ENCODE results near the gene PIK3R5. TPM values are rescaled to one million over a fixed set of nuclear protein-coding genes. Genes with fewer than 3 reads are reported as not detected.

Gene PIK3R5
- total RNA-seq, 2 donors from 2014 or later = 32.2 to 46.9 TPM

DNA sequence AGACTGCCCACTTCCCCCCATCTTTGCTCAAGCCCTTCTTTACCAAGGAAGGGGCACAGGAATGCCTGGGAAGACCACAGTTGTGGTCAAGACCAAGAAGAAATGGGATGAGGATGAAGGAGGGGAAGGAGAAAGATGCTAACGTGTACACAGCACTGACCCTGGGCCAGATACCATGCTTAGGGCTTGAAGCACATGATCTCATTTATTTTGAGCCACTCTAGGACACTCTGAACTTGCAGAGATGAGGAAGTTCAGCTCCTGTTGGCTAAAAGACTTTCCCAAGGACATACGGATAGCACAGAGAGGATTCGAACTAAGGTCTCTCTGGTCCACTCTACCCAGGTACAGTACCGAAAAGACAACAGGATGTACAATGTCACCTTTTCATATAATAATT, 42.6 kb downstream of the PIK3R5 start:
- peak overlapping the region in 1 of 2 donors; percentile 76 for H3K27ac Mint-ChIP-seq
- H3K9me3 Mint-ChIP-seq = peaks cover 9% of the 10 kb centered on the region in 2 donors
- DNase-seq (ENCODE audit: low spot score in 2 of 2) (no peak), ATAC-seq (no peak)
- peaks cover 16 to 32% of the 10 kb centered on the region in 2 donors for H3K36me3 Mint-ChIP-seq

DNA sequence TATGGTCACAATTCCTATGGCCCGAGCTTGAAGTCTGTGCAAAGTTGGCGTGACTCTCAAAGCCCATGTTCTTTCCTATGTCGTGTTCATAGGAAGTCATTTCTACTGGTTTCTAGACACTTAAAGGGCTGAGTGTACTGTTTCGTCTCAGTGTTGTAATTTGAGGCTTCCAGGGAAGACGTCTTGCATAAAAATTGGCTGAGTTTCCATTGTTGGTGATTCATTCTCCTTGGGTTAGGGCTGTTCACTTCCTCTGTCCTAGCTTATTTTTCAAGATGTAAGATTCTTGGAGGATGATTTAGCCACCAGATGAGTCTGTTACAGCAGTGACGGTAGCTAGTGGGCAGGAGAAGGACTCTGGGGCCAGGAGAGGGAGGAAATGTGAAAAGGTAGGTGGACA, 43.1 kb downstream of the PIK3R5 start:
- Mint-ChIP-seq H3K27ac (peak overlapping the region; percentile 76 to 94), H3K9me3 (peaks cover 5 to 7% of the 10 kb centered on the region in 2 donors), H3K36me3 (peaks cover 11 to 36% of the 10 kb centered on the region in 2 donors)
- no peak for DNase-seq (ENCODE audit: low spot score in 2 of 2)
- ATAC-seq = peak; percentile 57 to 77

GRCh38 chr17:8921147-8921546, 44.4 kb downstream of the PIK3R5 start:
- Mint-ChIP-seq H3K9me3 (peaks cover 5 to 7% of the 10 kb centered on the region in 2 donors), H3K27ac (no peak overlapping the region)
- ATAC-seq = peak; percentile 38 to 41

DNA sequence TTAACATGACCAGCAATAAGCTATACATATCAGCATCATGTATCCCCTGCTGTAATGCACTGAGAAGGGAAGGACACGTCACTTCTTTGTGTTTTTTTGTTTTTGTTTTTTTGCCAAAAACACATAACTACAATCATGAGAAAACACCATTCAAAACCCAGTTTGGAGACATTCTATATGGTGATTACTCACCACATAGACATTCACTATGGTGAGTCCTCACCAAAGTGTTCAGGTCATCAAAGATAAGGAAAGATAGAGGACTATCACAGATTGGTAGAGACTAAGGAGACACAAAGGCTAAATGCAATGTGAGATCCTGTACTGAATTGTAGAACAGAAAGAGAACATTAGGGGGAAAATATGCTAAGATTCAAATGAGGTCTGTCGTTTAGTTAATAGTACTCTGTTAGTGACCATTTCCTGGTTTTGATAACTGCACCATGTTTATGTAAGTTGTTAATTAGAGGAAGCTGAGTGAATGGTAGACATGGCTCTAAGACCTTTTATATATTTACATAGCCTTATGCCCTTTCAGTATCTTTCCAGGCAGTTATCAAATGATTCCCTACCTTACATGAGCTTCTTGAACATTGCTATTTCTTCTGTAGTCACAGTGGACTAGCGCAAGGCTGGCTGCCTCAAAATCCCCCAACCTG, 46.6 kb downstream of the PIK3R5 start:
- no peak for DNase-seq (ENCODE audit: low spot score in 2 of 2)
- ATAC-seq = no peak
- peaks cover 5 to 7% of the 10 kb centered on the region in 2 donors for H3K9me3 Mint-ChIP-seq
- H3K36me3 Mint-ChIP-seq = peaks cover 6 to 44% of the 10 kb centered on the region in 2 donors
- no peak overlapping the region for H3K27ac Mint-ChIP-seq

More at GRCh38 chr17:8921147-8921546, 44.4 kb downstream of the PIK3R5 start:
- peaks cover 6 to 44% of the 10 kb centered on the region in 2 donors for H3K36me3 Mint-ChIP-seq
- no peak for DNase-seq (ENCODE audit: low spot score in 2 of 2)

DNA sequence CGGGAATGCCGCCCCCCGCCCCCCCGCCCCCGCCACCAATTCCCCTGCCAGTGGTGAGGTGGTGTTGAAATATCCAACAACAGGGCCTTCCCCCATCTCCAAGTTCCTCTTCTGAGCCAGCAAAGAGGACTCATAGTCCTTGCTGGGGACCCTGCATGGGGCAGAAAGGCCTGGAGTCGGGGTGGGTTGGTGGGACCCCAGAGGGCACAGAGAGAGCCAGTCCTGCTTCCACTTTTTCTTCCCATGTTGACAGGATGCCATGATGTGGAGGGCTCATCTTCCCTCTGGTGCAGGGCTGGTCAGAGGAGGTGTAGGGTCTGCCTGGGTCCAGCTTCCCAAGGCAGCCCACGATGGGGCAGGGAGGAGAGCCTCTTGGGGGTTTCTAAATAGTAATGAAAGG, 49.0 kb downstream of the PIK3R5 start:
- peak overlapping the region in 1 of 2 donors; percentile 4 for H3K27ac Mint-ChIP-seq

DNA sequence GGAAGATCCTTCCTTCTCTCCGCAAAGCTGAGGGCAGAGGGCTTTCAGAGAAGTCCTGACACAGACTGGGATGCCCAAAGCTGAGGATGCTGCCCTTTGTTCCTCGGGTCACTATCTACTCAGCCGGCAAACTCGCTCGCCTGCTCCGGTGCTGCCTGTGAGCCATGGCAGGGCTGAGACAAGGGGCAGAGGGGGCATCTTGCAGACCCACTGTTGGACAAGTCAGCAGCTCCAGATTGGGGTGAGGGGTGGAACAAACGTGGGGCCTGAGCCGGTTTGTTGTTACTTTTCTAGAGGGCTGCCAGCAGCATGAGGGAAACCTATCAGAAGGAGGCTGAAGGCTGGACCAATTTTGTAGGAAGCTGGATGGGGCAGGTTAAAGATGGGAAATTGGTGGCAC, 51.0 kb downstream of the PIK3R5 start:
- peaks cover 0 to 5% of the 10 kb centered on the region in 2 donors for H3K9me3 Mint-ChIP-seq
- peak overlapping the region in 1 of 2 donors; percentile 44 for H3K27ac Mint-ChIP-seq
- DNase-seq (ENCODE audit: low spot score in 2 of 2) = no peak

More for the DNA sequence above, 49.0 kb downstream of the PIK3R5 start:
- ATAC-seq (no peak), DNase-seq (ENCODE audit: low spot score in 2 of 2) (no peak)
- Mint-ChIP-seq H3K36me3 (peaks cover 0 to 35% of the 10 kb centered on the region in 2 donors), H3K9me3 (peaks cover 0 to 5% of the 10 kb centered on the region in 2 donors)

GRCh38 chr17:8913879-8914278, 51.6 kb downstream of the PIK3R5 start:
- Mint-ChIP-seq H3K27ac (no peak overlapping the region), H3K36me3 (peaks cover 0 to 24% of the 10 kb centered on the region in 2 donors), H3K9me3 (peaks cover 0 to 2% of the 10 kb centered on the region in 2 donors)
- ATAC-seq = no peak
- DNase-seq (ENCODE audit: low spot score in 2 of 2) = no peak

More for the DNA sequence above, 51.0 kb downstream of the PIK3R5 start:
- peaks cover 0 to 27% of the 10 kb centered on the region in 2 donors for H3K36me3 Mint-ChIP-seq
- no peak for ATAC-seq

GRCh38 chr17:8913091-8913490, 52.4 kb downstream of the PIK3R5 start:
- Mint-ChIP-seq H3K27ac (peak overlapping the region; percentile 28 to 86), H3K36me3 (peaks cover 0 to 26% of the 10 kb centered on the region in 2 donors), H3K9me3 (no peaks in the 10 kb centered on the region)
- no peak for ATAC-seq
- DNase-seq (ENCODE audit: low spot score in 2 of 2) = no peak

GRCh38 chr17:8912084-8912981, 53.2 kb downstream of the PIK3R5 start:
- Mint-ChIP-seq H3K9me3 (no peaks in the 10 kb centered on the region), H3K36me3 (peaks cover 0 to 23% of the 10 kb centered on the region in 2 donors), H3K27ac (peak overlapping the region; percentile 28 to 86)
- DNase-seq (ENCODE audit: low spot score in 2 of 2) (no peak), ATAC-seq (no peak)

GRCh38 chr17:8910969-8911604, 54.4 kb downstream of the PIK3R5 start:
- ATAC-seq = no peak
- H3K9me3 Mint-ChIP-seq = no peaks in the 10 kb centered on the region
- H3K36me3 Mint-ChIP-seq = peaks cover 0 to 16% of the 10 kb centered on the region in 2 donors
- no peak for DNase-seq (ENCODE audit: low spot score in 2 of 2)
- H3K27ac Mint-ChIP-seq = peak overlapping the region; percentile 28 to 84

DNA sequence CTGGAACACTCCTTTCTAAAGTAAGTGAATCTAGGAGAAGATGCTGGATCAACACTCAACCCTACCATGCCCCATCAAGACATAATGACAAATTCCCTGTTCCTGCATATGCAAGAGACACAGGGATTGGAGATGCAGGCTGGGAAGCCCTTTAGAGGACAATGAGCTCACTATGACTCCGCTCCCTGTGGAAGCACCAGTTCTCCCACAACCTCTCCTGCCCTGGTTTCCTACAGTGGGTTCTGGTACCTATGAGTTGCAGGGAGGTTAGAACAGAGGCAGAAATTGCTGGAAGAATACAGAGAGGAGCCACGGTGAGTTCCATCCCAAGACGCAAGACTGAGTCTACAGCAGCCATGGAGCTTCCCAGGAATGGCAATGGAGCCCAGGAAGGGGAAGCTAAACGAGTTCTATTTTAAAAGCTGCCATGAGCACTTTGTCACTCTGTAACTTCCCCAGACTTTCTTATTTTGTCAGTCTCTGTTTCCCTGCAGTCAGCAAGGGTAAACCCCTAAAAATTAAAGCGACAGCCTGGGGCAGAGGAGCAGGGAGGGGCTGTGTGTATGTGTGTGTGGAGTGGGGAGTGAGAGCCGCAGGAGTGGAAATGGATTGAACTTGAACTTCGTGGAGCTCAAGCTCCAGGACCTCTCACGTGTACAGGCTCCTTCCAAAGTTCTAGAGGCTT, 55.8 kb downstream of the PIK3R5 start:
- ATAC-seq (no peak), DNase-seq (ENCODE audit: low spot score in 2 of 2) (no peak)
- no peaks in the 10 kb centered on the region for H3K9me3 Mint-ChIP-seq
- peaks cover under 1 to 22% of the 10 kb centered on the region in 2 donors for H3K36me3 Mint-ChIP-seq
- H3K27ac Mint-ChIP-seq = peak overlapping the region in 1 of 2 donors; percentile 80

DNA sequence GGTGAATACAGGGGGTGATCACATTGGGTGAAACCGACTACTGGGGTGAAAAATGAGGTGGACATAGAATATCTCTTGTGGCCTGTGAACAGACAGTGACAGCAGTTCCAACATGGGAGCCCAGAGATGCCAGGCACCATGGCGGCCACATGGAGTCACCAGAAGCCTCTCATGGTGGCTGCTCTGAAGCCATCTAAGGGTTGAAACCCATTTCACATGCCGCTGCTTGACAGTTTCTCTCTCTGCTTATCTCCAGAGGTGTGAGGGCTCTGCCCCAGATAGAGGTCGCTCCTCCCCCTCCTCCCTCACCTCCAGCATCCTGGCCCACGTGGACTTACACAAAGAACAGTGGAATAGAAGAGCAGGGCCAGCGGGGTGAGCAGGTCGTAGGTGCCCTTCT, 60.2 kb downstream of the PIK3R5 start:
- H3K27ac Mint-ChIP-seq = no peak overlapping the region
- H3K9me3 Mint-ChIP-seq = no peaks in the 10 kb centered on the region
- ATAC-seq = no peak
- DNase-seq (ENCODE audit: low spot score in 2 of 2) = no peak
- H3K36me3 Mint-ChIP-seq = peaks cover 17 to 48% of the 10 kb centered on the region in 2 donors

DNA sequence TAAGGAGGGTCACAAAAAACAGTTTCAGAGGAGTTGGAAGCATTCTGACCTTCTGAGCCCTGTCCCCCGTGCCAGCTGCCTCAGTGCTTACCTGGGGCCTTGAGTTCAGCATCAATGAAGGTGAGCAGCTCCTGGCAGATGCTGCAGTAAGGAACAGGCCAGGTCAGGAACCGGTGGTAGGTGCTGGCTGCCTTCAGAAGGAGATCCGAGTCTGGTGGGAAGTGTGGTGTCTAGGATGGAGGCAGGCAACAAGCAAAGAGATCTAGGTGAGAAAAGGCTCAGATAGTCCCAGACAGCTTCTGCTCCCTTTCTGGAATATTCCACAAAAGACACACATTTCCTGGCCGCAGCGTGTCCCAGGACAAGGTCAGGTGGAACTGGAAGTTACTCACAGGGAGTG, 60.8 kb downstream of the PIK3R5 start:
- peak in 1 of 2 donors; percentile 34 for DNase-seq (ENCODE audit: low spot score in 2 of 2)
- Mint-ChIP-seq H3K9me3 (no peaks in the 10 kb centered on the region), H3K36me3 (peaks cover 17 to 53% of the 10 kb centered on the region in 2 donors), H3K27ac (no peak overlapping the region)
- no peak for ATAC-seq

DNA sequence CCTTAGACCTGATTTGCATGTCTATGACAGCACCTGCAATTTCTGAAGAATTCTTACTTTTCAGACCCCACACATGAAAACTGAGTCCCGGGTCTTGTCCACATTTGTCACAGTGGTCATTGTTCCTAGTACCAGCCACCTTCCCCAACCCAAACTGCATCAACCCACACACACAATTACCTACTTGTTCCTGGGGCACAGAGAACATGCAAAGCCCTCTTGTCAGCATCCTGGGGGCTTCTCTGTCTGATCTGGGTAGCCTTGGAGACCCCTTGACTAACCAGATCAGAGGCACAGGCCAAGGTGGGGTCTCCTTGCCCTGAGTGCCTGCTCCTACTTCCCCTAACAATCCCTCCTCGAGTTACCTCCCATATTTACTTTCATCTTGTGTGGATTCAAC, 61.3 kb downstream of the PIK3R5 start:
- Mint-ChIP-seq H3K9me3 (no peaks in the 10 kb centered on the region), H3K27ac (peak overlapping the region in 1 of 2 donors; percentile 44), H3K36me3 (peaks cover 17 to 53% of the 10 kb centered on the region in 2 donors)
- DNase-seq (ENCODE audit: low spot score in 2 of 2) (no peak), ATAC-seq (no peak)

DNA sequence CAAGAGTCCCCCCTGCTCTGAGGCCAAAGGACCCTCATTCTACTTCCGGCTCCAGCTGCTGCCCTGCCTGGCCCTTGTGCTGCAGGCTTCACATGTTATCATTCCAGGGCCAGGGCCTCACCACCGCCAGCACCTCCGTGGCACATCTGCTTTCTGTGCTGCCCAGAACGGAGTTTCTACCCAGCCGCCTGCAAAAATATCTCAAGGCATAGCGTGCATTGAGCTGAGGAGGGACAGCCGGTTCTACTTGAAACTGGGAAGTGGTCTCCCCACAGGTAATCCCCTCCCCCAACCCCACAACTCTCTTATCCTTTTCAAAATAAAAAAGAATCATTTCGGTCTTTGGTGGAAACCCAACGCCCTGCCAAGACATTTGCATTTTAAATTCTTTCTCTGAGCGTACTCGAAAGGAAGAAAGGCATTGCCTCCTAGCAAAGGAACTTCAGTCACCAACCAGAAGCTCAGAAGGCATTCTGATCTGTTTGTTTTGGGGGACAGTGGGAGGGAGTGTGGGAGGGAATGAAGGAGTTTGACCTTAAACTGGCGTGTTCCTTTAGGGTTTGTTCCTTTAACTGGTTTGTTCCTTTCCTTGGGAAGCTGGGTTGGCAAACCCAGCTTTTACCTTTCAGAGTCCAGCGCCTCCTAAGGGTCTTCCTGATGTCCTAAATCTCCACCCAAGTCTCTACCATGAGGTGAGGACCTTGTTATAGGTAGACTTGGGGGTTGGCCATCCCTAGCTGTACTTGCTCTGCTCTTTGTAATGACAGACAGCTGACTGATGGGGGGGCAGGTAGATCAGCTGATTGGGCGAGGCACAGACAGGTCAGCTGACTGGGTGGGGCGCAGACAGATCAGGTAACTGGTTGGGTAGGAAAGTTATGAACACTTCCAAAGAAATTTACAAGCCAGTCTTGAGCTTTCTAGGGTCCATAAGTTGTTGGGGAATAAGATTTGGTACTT, 64.6 kb downstream of the PIK3R5 start:
- Mint-ChIP-seq H3K36me3 (peaks cover 17 to 68% of the 10 kb centered on the region in 2 donors), H3K9me3 (no peaks in the 10 kb centered on the region), H3K27ac (peak overlapping the region; percentile 75 to 80)
- ATAC-seq (peak; percentile 8 to 21), DNase-seq (ENCODE audit: low spot score in 2 of 2) (peak in 1 of 2 donors; percentile 61)
